Eye (tissue), 1 donor: ENCODE results near the gene SHPK.

Experiments used
- DNase-seq: peaks from one replicate; pipeline ENCODE4 v3.0.0-alpha.2; 2015

SHPK gene

DNA sequence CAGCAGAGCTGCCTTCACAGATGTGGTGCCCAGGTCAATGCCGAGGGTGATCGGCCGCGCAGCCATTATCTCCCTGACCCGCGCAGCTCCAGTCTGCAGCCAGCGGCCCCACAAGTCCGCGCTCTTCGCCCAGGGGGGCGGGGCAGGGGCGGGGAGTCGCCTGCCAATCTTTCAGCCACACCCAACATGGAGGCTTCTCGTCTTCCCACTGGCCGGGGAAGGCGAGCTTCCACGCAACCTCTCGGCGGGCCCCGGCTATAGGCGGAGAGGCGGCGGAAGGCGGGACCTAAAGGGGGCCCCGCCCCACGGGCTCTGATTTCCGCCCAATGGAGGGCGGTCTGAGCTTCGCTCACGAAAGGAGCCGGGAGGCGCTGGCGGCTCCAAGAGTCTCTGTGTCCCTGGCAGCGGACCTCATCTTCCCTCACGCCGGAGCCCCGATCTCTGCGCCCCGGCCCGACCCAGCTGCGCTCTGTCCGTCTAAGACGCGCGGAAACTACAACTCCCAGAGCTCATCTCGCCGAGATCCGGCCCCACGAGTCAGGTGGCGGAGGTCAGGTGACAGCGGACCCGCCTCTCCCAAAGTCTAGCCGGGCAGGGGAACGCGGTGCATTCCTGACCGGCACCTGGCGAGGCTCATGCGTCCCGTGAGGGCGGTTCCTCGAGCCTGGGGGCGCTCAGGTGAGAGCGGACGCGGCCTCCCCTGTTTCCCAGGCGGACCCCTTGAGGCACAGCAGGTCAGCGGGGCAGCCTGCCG is at the start of gene SHPK, which contains the start of gene CTNS:
TSS of gene SHPK (minus strand) at position 97 of the 754 bp plus-strand sequence. CDS start at position 66, 31 bp downstream.
TSS of gene CTNS (plus strand) at position 607 of the 754 bp plus-strand sequence. CDS start 3,447 bp downstream, outside the sequence.
- peak; percentile 98 for DNase-seq

DNA sequence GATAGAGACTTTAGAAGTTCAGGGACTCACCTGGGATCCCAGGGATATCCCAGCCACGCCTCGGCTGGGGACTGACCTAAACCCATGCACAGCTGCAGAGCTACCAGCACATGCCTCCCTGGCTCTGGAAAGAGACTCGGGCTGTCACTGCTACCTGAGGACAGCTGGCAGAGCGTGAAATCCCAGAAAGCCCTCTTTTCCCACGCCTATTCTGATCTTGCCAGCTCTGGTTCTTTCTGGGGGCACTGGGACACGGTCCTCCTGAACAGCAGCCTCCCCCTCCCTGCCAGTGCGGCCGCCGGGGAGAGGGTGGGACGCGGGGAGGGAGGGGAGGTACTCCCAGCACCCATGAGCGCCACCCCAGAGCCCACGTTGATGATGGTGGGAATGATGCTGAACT is 49.1 kb upstream of the SHPK start:
- DNase-seq, result no peak

DNA sequence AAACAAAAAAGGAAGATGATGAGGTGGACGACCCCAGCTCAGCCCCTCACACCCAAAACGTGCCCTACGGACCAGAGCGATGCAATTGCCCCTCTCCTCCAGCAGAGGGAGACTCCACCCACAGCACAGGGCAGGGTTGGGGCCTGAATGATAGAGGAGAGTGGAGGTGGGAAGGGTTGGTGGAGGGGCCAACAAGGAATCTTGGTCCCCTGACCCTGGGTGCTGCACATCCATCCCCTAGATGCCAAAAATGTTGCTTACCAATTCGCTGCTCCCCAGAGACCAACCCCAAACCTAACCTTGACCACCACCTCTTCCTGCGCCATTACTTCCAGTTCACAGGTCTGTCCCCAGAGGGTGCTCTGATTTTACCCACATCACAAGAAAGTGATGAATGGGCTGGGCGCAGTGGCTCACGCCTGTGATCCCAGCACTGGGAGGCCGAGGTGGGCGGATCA is 47.0 kb upstream of the SHPK start:
- peak; percentile 41 for DNase-seq

- DNase-seq, result no peak
Observed at GRCh38 chr17:3682033-3682432, 46.0 kb upstream of the SHPK start.

GRCh38 chr17:3681565-3681964 is 45.5 kb upstream of the SHPK start:
- DNase-seq, result no peak

DNA sequence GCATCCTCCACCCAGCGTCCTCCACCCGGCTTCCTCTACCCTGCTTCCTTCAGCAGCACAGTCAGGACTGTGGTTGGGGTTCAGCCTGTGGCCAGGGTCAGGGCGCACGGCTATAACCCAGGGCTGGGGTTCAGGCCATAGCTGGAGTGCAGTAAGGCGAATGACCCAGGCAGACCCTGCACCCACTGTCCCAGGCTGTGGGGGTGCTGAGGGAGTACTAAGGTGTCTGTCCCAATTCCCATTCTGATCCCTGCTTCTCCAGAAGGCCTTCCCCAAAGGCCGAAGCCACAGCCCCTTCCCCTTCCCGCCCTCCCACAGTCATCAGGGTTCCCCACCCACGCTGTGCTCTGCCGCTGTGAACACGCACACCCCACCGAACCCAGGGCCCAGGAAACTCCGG is 45.0 kb upstream of the SHPK start:
- DNase-seq, result no peak

- DNase-seq, result no peak
Observed at GRCh38 chr17:3679531-3680126, 43.6 kb upstream of the SHPK start.

DNA sequence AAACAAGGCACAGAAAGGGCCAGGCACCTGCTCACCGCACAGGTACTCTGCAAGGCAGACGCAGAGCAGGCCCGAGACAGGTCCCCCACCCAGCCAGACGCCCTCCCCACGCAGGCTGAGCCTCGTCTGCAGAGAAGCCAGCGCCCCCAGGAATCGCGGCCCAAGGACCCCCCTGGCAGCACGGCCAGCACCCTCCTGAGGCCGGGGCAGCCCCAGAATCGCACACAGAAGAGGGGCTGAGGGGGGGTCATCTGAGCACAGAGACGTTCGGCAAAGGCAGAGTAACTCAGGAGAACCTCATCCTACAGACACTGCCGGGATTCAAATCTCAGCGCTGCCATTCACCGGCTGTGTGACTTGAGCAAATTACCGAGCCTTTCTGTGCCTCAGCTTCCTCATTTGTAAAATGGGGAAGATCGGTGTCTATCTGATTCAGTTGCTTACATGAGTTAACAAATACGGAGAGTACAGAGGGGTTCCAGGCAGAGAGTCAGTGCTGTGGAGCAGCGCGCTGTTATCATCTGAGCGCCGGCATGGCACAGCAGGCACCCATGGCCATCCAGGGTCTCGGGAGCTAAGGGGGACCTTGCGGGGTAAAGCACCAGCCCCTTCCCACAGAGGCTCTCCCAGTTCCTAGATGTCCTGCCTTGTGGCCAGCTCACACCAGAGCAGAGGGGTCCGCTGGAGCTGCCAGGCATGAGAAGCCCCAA is 42.9 kb upstream of the SHPK start:
- no peak for DNase-seq

- DNase-seq, result no peak
Observed at GRCh38 chr17:3678095-3678820, 42.2 kb upstream of the SHPK start.

DNA sequence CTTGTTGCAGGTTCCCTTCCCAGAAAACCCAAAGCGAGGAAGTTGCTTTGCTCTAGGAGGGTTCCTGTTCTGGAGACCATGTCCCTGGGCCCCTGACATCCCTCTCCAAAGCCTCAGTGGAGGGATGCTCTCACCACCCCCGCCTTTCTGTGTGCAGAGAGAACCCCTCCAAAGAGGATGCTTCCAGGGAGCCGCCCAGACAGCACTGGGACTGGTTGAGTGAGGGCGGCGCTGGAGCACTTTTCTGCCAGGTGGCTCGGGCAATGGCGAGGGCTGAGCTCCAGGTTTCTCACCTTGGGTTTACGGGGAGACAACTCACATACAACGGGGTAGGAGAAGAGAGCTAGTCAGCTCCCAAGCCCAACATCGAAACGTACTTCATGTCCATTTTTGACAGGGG is 39.8 kb upstream of the SHPK start:
- no peak for DNase-seq

GRCh38 chr17:3672571-3672970 is 36.5 kb upstream of the SHPK start:
- no peak for DNase-seq

- no peak for DNase-seq
Observed at GRCh38 chr17:3669548-3669947, 33.5 kb upstream of the SHPK start.

- DNase-seq, result no peak
Observed at GRCh38 chr17:3669085-3669347, 33.0 kb upstream of the SHPK start.

DNA sequence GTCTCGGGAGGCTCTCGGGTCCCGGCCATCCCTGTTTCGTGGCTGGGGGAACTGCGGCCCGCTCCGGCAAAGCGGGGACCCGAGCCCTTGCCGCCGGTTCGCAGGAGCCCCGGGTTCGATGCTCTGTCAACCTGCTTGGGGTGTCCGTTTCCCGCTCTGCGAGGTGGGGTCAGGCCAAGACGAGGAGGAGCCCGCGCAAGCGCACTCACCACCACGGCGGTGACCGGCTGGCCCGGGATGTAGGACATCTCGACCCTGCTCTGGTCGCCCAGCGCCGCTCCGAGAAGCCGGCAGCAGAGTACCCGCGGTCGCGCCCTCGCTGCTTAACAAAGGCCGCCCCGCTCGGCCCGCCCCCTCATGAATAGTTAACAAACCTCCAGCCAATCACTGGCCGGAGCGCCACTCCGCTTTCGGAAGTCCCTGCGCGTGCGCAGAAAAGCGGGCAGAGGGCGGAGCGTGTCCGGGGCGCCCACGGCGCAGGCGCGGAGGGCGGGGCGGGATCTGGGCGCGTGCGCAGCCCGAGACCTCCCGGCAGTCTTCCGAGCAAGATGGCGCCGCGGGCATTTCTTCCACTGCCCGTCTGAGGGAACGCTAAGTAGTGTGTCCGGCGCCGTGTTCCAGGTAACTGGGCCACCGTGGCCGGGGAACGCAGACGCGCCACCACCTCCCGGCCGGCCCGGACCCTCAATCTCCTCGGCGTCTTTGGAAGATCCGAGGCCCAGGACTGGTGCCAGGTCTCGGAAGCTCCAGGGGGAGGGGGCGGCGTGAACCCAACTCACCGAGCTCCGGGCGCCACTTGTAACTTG is 32.4 kb upstream of the SHPK start, which contains the start of the genes EMC6 and TAX1BP3:
TSS of gene EMC6 (plus strand) at position 534 of the 806 bp plus-strand sequence. CDS start 335 bp downstream, outside the sequence.
TSS of gene TAX1BP3 (minus strand) at position 300 of the 806 bp plus-strand sequence. CDS start at position 248, 52 bp downstream.
- peak; percentile 100 for DNase-seq

DNA sequence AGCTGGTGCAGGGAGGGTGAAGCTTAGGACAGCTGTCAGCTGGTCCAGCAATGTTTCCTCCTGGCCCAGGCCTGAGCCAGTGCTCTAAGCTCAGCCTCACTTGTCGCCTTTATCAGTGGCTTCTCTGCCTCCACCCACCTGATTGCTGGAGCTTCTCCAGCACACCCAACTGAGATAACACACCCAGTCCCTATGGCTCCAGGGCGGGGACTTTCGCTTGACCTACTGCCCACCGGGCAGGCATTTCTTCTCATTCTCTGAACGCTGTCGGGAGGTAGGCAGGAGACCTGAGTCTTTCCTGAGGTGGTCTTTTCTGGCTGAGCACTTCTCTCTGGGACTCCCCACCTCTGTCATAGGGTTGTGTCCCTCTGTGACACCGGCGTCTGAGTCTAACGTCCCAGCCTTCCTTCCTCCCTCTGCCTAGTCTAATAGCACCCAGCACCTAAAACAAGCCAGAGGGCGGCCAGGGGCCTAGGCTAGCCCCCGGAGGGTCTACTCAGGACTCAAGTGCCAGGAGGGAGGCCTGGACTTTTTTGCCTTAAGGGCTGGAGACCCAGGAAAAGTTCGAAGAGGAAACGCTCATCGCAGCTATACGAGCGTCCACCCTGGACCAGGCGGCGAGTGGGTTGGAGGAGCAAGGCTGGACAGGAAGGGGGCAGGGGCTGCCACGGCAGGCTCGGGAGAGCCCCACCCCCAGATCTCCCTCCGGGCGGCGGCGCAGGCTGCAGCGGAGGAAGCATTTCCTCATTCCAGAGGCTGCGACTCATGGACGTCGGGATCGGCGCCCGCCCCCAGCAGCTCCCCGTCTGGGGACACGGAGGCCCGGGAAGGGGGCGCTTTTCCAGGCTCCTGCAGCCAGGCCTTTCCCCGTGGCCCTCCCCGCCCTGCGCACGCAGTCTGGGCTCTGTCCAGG is 31.6 kb upstream of the SHPK start:
- DNase-seq, result peak; percentile 94

- no peak for DNase-seq
Observed at GRCh38 chr17:3666516-3666915, 30.5 kb upstream of the SHPK start.

GRCh38 chr17:3665834-3666233 is 29.8 kb upstream of the SHPK start:
- no peak for DNase-seq

- no peak for DNase-seq
Observed at GRCh38 chr17:3663102-3664011, 27.3 kb upstream of the SHPK start.

GRCh38 chr17:3660311-3660891 is 24.4 kb upstream of the SHPK start:
- DNase-seq, result no peak
